GM21360 (cell line): ENCODE results near the gene EML1.

Experiments used
- ATAC-seq: cut with Tn5 transposase; IDR thresholded peaks from one replicate; pipeline ENCODE4 v1.9.1; 2021; ENCODE audit warnings: mild to moderate bottlenecking, moderate library complexity; ENCODE audit not compliant: unreplicated experiment

EML1 gene

DNA sequence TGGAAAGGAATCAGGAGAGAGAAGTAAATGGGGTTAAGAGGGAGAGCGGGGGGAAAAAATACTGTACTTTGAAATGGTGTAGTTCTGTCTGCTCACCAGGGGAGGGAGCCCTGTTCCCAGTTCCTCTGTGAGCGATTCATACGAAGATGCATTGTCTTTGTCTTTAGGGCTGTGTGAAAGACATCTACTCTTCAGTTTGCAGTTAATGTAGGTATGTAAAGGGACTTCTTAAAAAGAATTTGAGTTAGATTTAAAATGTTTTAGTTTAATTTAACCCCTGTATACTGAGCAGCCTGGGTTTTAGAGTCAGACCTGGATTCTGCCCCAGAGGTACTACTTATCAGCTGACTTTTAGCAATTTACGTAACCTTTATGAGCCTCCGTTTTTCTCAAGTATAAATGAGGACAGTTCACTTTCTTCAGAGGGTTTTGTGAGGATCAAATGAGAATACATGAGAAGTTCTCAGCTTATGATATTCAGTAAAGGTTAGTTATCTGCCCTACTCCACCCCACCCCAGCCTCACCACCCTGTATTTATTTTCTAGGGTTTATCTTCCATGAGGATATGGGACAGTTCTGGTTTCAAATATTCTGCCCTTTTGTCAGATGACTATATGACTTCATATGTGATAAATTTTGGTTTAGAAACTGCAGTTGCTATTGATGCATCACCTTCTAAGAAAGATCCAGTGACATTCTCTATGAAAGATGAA lies 189.5 kb downstream of the EML1 start:
- peak; percentile 52 for ATAC-seq

DNA sequence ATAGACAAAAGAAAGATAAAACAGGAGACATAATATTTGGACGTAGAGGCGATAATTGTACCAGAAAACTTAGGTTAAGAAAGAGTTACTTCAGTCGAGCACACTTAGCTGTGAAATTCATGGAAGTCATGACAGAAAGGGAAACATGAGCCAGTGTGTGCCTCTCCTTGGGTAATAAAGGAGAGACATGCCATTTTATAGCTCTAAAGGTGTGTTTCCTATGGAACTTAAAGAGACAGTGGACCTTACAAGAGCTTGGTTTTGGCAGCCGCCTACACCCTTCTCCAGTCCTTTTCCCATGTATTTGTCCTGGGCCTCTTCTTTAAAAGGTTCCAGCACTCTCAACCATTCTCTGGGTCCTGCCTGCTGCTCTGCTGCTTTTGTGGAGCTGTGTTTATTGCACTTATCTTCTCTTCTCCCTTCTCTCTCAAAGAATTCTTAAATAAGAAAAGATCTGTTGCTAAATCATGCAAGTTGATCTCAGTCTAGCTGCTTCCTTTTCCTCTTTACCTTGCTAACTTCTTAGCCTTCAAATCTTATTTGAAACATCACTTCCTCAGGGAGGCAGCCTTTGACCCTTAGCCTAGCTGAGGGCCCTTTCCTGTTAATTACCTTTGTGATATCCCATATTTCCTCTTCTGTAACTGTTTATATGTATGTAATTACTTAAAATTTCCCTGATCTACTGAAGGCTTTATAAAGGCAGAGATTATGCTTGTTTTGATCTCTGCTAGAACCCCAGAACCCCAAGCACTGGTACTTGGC lies 190.2 kb downstream of the EML1 start:
- no peak for ATAC-seq

GRCh38 chr14:99984036-99984435 lies 190.8 kb downstream of the EML1 start:
- ATAC-seq: no peak

- no peak for ATAC-seq
These were observed 193.2 kb downstream of the EML1 start for GRCh38 chr14:99986396-99986795.

- ATAC-seq: no peak
These were observed 195.8 kb downstream of the EML1 start for GRCh38 chr14:99989032-99989431.

DNA sequence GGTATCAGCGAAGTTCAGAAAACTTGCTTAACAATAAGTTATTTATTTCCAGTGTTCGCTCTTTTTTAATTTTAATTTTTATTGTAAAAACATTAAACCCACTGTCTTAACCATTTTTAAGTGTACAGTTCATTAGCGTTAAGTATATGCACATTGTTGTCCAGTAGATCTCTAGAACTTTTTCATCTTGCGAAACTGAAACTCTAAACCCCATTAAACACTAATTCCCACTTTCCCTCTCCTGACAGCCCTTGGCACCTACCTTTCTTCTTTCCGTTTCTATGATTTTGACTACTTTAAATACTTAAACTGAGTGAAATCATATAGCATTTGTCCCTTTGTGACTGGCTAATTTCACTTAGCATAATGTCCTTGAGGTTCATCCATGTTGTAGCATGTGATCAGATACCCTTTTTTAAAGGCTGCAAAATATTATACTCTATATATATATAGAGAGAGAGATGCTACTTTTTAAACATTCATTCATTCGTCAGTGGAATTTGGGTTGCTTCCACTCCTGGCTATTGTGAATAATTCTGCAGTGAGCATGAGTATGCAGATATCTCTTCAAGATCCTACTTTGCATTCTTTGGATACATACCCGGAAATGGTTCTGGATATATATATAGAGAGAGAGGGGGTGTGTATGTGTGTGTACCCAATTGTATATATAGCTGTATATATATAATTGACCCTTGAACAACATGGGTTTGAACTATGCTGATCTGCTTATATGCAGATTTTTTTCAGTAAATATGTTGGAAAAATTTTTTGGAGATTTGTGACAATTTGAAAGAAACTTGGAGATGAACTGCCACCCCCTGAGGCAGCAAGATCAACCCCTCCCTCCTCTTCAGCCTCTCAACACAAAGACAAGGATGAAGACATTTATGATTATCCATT lies 197.3 kb downstream of the EML1 start:
- ATAC-seq: no peak

GRCh38 chr14:99991331-99991730 lies 198.1 kb downstream of the EML1 start:
- no peak for ATAC-seq
